ENCODE data around the gene GART.
"Not testable (repeated sequence)": the region's sequence is repeated elsewhere in the genome, so short reads cannot be mapped to it uniquely, and the experiment has no call there.

GART gene

DNA sequence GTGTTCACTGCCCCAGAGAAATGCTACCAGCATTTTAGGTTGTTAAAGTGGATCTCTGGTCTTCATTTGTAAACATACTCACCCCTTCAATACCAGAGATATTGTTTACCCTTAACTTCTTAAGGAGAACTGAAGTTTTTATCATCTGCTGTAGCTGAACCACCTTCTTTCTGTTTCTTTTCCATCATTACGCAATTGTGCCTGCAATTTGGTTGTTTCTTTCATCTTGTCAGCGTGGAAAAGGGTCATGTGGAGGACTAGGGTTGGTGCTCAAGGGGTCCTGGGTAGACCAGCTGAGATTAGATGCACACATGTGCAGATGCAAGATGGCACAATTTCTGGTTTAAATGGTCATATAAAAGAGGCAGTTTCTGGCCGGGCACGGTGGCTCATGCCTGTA, 23.0 kb downstream of the GART start:
- no peak for DNase-seq (ENCODE audit: low read depth in 1 of 2, low spot score in 1 of 2)

- DNase-seq (ENCODE audit: low read depth in 1 of 2, low spot score in 1 of 2): no peak
These were observed 27.7 kb downstream of the GART start for GRCh38 chr21:33514229-33514628.

- DNase-seq (ENCODE audit: low read depth in 1 of 2, low spot score in 1 of 2): no peak
These were observed 29.4 kb downstream of the GART start for GRCh38 chr21:33512481-33512880.

DNA sequence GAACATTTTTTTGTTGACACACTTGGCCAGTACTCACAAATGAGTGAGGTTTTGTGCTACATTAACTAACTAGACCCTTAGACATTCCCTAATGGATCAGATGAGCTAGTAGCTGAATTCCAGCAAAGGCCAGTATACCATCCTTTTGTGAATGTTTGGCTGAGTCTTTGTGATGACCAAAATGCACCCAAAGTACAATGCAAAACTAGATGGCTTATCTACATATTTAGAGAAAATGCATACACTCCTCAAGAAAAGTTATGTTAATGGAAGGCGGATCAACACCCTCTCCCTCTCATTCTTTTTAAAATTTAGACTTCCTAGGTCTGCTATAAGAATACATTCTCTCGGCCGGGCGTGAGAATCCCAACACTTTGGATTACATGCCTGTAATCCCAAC, 30.3 kb downstream of the GART start:
- DNase-seq (ENCODE audit: low read depth in 1 of 2, low spot score in 1 of 2): no peak

DNA sequence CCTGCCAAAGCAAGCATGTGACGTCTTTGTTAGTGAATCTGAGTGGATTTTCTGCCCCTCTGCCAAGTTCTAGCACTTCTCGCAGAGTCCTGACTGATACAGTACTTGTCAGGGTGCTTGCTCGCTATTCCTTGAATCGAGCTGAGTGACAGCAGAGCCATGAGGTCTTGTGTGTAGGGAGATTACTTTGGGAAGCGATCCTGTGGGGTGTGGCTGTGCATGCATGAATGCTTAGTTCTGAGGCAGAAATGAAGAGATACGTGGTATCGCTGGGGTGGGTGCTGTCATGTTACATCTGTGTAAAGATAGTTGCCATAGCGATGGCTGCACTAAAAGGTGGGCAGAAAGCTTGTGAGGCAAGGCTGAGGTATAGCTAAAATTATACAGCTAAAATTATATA, 31.1 kb downstream of the GART start:
- no peak for DNase-seq (ENCODE audit: low read depth in 1 of 2, low spot score in 1 of 2)

- not testable (repeated sequence) for DNase-seq (ENCODE audit: low read depth in 1 of 2, low spot score in 1 of 2)
These were observed 34.9 kb downstream of the GART start for GRCh38 chr21:33507003-33507402.

DNA sequence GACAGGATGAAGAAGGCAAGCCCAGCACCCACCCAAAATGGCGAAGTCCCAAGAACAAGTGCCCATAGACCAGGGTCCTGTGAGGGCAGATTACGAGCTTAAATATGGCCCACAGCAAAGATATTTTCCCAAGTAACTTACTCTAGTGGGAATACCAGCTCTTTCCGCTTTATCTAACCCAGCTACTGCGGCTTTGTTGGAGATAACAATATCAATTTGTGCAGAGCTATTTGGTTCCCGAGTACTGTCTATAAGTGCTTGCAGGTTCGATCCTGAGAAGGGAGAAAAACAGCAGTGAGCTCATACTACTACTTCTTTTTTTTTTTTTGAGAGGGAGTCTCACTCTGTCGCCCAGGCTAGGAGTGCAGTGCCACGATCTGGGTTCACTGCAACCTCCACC, 36.1 kb downstream of the GART start:
- DNase-seq (ENCODE audit: low read depth in 1 of 2, low spot score in 1 of 2): no peak

DNA sequence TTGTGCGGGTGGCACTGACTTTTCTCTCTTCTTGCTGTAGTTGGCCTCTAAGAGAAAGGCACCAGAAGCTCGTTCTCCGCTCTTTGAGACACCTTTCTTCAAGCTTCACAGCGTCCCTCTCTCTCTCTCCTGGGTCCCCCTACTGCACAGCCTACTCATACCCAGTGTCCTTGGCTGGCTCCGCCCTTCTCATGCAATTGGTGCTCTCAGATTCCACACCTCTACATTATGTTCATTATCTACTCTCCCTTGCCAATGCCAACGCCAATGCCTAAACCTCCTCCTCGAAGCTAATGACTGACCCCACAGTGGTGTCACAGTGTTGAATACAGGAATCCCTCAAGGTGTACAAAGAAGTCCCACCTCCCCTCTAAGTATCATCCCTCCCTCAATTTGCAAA, 45.6 kb downstream of the GART start:
- DNase-seq (ENCODE audit: low read depth in 1 of 2, low spot score in 1 of 2): no peak

- no peak for DNase-seq (ENCODE audit: low read depth in 1 of 2, low spot score in 1 of 2)
These were observed 46.2 kb downstream of the GART start for GRCh38 chr21:33495743-33496142.

GRCh38 chr21:33493756-33494155, 48.2 kb downstream of the GART start:
- DNase-seq (ENCODE audit: low read depth in 1 of 2, low spot score in 1 of 2): no peak

- DNase-seq (ENCODE audit: low read depth in 1 of 2, low spot score in 1 of 2): no peak
These were observed 49.3 kb downstream of the GART start for GRCh38 chr21:33492571-33492970.

DNA sequence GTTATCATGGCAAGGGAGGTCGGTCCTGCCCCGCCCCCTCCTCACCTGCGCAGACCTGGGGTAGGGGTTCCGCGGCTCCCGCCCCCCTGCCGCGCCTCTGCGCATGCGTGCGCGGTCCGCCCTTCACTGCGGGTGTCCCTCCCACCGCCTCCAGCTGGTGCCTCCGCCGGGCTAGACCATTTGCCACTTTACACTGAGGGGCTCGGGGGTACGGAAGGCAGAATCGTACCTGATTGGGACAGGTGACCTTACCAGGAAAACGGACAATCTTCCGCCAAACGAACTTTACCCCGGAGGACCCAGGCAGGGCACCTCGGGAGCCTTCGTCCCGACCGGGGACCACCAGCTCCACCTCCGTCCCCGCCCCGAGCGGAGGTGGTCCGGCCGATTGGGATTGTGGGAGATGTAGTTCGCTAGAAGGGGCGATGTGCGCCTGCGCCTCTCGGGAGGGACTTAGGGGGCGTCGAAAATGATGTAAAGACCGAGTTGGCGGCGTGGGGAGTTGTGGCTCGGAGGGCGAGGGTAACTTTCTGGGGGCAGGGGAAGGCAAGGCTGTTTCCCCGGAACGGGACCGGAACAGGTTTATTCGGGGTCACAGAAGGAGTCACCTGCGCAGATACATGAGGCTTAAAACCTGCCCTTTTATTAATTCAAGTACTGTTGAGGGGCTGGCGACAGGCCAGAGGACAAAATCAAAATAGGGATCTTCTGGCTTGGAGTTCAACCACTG, 50.4 kb downstream of the GART start, which contains the start of gene DNAJC28:
Gene DNAJC28, minus strand, starts transcription at position 344 of the 730 bp plus-strand sequence. CDS start 2,323 bp downstream, outside the sequence.
- DNase-seq (ENCODE audit: low read depth in 1 of 2, low spot score in 1 of 2): peak; percentile 91 to 94

DNA sequence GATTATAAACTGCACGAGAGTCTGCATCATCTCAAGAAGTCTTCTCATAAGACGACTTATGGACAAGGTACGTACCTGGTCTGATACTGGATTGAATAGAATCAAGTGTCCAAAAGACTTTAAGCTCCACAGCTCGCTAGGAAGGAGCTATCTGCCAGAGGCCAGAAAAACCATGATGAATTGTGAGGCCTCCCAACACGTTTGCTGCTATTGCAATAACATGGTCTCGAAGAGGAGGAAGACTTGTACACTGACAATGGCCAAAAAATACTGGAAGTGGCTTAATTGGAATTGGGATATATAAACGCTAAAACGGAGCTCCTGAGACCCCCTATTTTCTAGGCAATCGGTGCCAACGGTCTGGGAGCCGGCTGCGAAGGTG, 50.9 kb downstream of the GART start:
- DNase-seq (ENCODE audit: low read depth in 1 of 2, low spot score in 1 of 2): no peak

GRCh38 chr21:33488936-33489335, 53.0 kb downstream of the GART start:
- no peak for DNase-seq (ENCODE audit: low read depth in 1 of 2, low spot score in 1 of 2)

- DNase-seq (ENCODE audit: low read depth in 1 of 2, low spot score in 1 of 2): no peak
These were observed 53.9 kb downstream of the GART start for GRCh38 chr21:33487996-33488395.

GRCh38 chr21:33481314-33481943, 60.5 kb downstream of the GART start:
- no peak for DNase-seq (ENCODE audit: low read depth in 1 of 2, low spot score in 1 of 2)

DNA sequence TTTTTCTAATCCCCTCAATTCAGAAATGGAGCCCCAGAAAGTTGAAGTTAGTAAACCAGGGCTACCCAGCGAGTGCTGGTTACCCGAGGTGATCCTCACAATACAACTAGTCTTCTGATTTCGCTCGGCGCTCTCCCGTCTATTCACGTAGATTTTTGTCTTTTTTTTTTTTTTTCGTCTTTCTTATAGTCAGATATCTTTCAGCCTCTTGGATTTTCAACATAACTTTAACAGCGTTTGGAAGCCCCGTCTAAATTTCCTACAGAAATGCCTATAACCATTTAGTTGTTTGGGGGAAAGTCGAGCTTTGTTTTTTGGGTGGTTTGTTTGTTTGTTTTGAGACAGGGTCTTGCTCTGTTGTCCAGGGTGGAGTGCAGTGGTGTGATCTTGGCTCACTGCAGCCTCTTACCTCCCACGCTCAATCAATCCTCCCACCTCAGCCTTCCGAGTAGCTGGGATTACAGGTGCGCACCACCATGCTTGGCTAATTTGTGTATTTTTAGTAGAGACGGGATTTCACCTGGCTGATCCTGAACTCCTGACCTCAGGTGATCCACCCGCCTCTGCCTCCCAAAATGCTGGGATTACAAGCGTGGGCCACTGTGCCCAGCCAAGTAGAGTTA, 61.3 kb downstream of the GART start:
- no peak for DNase-seq (ENCODE audit: low read depth in 1 of 2, low spot score in 1 of 2)

DNA sequence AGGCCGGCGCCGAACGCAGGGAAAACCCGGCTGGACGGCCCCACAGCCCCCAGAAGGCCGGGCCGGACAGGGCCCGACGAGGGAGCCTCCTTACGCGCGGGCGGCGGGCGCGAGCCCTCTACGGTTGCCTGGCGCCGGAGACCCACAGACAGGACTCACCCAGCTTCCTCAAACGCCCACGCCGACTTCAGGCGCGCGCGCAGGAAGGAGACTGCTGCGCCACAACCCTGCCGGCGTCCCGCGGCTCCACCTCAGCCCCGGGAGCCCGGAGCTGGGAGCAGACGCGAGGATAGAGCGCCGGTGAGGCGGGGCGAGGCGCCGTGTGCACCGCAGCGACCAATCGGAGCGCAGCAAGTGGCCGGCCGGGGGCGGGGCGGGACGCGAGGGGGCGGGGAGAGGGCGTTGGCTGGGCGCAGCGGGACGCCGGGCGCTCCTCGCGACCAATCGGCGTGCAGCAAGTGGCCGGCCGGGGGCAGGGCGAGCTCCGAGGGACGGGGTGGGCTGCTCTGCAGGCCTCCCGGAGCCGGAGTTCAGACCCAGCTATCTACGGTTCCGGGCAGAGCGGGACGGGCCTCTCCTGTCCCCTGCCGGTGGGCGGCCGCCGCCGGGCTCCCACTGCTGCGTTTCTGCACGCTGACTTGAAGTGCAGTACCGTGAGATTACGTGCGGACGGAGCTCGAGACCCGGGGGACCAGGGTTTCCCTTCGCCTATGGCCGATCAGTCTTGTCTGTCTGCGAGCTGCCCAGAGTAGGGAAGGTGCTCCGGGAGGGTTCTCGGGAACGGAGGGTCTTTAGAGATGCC, 62.0 kb downstream of the GART start, which contains the start of gene TMEM50B:
Gene TMEM50B, minus strand, starts transcription at position 296 of the 802 bp plus-strand sequence. CDS start 11,089 bp downstream, outside the sequence.
- DNase-seq (ENCODE audit: low read depth in 1 of 2, low spot score in 1 of 2): peak; percentile 94 to 95

- peak; percentile 5 to 7 for DNase-seq (ENCODE audit: low read depth in 1 of 2, low spot score in 1 of 2)
These were observed 62.8 kb downstream of the GART start for GRCh38 chr21:33478935-33479678.

- no peak for DNase-seq (ENCODE audit: low read depth in 1 of 2, low spot score in 1 of 2)
These were observed 63.7 kb downstream of the GART start for GRCh38 chr21:33478182-33478581.

GRCh38 chr21:33477066-33477465, 64.9 kb downstream of the GART start:
- DNase-seq (ENCODE audit: low read depth in 1 of 2, low spot score in 1 of 2): no peak
